Stimulated activated CD4-positive, alpha-beta T cell treated with anti-CD3 and anti-CD28 coated beads, Interleukin-2, amount 100 ng/mL, for 48 hours (primary cell): ENCODE results near the gene CASS4.
"Not testable (repeated sequence)": the region's sequence is repeated elsewhere in the genome, so short reads cannot be mapped to it uniquely, and the experiment has no call there.

Experiments used
- DNase-seq, 2 donors: peaks; one replicate each; pipeline ENCODE4 v3.0.0-alpha.2; 2020

CASS4 gene, protein sequence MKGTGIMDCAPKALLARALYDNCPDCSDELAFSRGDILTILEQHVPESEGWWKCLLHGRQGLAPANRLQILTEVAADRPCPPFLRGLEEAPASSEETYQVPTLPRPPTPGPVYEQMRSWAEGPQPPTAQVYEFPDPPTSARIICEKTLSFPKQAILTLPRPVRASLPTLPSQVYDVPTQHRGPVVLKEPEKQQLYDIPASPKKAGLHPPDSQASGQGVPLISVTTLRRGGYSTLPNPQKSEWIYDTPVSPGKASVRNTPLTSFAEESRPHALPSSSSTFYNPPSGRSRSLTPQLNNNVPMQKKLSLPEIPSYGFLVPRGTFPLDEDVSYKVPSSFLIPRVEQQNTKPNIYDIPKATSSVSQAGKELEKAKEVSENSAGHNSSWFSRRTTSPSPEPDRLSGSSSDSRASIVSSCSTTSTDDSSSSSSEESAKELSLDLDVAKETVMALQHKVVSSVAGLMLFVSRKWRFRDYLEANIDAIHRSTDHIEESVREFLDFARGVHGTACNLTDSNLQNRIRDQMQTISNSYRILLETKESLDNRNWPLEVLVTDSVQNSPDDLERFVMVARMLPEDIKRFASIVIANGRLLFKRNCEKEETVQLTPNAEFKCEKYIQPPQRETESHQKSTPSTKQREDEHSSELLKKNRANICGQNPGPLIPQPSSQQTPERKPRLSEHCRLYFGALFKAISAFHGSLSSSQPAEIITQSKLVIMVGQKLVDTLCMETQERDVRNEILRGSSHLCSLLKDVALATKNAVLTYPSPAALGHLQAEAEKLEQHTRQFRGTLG

DNA sequence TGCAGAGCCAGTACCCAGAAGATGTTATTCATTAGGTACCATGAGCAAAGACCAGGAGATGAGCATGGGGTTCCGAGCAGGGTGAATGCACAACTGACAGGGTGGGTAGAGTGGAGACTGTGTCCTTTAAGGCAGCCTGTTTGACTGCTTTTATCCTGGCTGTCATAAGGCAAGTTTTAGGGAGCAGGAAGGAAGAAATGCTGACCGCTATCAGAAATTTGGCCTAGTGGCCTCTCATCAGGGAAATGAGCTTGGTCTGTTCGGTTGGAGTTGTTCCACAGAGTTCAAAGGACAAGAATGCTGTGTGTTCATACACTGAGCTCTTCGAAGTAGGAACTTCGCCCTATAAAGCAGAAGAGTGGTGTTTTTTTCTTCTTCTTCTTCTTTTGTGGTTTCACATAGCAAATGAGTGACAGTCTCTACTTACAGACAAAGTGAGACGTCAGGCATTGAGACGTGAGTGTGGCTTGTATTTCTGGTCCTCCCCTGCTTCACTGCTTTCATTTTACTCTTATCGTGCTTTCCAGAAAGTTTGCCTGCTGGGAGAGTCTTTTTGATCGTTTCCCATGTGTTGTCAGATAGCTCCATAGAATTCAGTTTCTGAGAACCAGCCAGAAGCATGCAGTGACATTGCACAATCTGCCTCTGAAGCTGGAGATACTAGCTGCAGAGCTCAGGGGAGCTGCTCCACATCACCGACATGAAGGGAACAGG, at the start of gene CASS4:
TSS of gene CASS4 (plus strand) at position 502 of the 714 bp plus-strand sequence. CDS start at position 701, 199 bp downstream.
- DNase-seq, result no peak

DNA sequence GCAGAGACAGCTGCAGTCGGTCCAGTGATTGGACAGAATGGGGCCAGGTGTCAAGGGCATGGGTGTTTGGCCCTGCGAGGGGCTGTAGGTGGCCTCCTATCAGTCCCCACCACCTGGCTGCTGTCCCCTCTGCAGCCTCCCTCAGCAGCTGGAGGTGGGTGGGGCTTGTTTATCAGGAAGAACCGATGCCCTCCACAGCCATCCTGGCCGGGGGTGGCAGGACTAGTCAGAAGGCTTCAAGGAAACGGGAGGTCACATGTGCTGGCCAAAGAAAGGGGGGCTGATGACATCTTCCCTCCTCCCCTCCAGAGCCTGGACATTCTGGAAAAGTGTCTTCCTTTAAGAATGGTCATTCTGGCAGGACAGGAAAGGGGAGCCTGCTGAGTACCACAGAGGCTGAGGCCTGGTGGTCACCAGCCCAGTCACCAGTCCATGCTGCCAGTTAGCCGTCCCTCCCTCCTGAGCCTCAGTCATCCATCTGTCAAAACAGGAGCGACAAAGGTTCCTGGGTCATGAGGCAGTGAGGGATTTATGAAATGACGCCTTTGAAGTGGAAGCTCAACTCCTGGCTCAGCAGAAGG, 49.1 kb upstream of the CASS4 start:
- no peak for DNase-seq

DNA sequence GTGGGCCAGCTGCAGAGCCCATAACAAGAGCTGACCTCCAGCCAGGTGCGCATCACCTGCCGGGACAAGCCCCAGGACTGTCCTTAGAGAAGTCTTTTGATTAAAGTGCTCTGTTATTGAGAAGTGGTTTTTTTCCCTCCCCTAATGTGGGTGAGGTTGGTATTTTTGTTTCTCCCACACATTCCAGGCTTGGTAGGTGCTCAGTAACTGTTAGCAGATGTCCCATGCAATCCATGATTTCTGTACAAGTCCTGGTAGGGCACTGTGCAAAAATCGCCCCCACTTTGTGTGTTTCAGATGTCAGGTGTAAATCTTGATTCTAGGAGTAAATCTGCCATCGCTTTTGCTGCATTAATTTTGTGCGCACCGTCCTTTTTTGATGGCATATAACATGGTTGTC, 48.6 kb upstream of the CASS4 start:
- no peak for DNase-seq

DNA sequence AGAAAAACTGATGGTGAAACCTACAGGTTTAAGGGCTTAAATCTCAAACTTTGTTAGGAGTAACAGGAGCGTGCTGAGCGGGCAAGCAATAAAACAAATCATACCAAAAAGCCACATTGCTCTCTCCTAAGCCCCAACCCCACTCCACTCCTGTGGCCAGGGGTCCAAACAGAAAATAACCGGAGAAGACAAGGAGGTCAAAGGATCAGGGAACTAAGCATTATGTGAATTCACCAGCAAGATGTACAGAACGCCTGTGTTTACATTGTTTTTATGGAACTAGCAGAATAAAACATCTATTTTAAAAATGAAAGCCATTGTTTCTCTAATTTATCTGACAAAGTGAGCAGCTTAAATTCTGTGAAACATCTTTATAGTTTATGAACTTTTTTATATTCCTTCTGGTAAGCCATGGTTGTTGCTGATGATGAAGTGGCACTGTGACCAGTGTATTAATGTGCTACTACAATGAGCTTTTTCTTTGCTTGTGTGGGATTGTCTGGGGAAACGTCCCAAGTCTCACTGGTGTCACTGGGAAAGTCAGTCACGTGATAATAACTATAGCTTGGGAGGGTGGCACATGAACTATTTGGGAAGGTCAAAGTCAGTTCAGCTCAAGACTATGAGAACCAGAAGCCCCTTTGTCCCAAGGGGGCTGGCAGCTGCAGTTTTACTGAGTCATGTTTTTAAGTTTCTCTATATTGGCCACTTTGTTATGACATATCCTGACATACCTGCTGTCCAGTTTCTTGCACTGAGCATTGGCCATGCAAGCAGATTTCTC, 43.5 kb upstream of the CASS4 start:
- no peak for DNase-seq

DNA sequence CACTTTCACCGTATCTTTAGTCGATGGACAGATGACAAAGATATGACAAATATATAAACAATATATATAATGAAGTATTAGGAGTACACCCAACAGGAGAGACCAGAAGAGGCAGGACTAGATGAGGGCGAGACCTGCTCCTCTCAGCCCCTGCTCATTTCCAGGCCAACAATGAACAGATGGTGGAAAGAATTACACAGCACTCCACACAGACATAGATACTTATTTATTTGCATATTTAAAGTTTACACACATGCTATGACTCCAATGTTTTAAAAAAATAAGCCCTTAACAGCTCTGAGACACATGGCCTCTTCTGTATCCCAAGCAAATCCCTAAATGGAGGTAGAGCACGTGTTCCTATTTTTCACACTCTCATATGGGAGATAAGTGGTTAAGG, 42.9 kb upstream of the CASS4 start:
- no peak for DNase-seq

DNA sequence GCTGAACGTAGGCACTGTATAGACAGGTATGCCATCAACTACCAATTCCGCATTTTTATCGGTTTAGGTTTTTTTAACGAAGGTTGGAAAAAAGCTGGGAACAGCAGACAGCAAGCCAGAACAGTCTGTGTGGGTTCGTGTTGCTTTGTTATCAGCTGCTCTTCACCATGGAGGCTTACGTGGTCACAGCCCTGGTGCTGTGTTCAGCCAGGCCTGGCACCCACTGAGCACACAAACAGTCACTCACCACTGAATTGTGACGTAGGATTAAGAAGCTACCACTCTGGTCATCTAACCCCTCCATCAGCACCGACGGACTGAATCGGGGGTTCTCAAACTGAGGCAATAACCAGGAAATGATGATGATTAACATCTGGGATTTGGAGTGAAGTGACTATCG, 40.1 kb upstream of the CASS4 start:
- DNase-seq, result no peak

DNA sequence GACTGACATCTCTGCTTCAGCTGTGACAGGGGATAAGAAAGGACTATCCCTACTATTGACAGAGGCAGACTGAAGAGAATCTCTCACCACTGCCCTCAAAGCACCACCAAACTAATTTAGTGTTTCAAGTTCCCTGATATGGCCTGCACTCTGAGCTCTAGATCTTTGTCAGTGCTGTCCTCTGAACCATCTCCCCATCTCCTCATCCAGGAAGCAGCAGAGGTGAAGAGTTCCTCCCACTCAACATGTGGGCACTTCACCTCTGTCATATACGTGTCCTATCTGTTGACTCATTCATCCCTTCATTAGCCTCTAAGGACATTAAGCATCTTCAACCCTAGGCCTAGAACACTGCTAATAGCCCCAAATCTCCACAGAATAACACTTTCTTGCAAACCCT, 39.2 kb upstream of the CASS4 start:
- no peak for DNase-seq

DNA sequence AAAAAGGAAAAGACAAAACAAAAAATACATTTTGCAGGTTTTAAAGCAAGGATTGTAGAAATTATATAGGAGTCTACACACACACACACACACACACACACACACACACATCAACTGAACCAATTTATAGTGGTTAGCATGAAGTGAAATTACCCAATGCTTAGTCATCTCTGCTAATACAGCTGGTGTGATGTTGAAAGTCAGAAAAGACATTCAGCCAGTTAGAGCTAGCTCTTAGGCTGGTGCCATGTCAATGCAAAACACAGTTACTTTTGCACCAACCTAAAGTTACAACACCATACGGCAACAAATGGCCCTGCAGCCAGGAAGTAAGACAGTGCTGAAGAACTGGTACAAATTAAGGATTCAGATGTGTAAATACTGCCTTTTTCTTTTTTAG, 38.1 kb upstream of the CASS4 start:
- DNase-seq, result no peak

DNA sequence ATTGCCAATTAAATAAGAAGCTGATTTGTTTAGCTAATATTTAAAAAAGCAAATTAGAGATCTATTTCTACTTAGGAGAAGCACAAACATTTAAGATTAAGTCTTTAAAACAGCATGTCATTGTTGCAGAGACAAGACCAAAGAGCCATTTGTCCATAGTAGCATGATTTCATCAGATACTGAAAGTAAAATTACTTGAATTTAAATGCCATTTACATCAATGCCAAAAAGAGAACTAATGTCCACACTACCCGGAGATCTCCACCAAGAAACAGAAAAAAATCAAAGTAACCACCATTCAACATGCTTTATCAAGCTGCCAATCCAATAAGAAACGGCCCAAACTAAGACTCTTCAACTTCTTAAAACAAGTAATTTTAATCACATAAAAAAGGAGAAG, 35.7 kb upstream of the CASS4 start:
- DNase-seq, result no peak

DNA sequence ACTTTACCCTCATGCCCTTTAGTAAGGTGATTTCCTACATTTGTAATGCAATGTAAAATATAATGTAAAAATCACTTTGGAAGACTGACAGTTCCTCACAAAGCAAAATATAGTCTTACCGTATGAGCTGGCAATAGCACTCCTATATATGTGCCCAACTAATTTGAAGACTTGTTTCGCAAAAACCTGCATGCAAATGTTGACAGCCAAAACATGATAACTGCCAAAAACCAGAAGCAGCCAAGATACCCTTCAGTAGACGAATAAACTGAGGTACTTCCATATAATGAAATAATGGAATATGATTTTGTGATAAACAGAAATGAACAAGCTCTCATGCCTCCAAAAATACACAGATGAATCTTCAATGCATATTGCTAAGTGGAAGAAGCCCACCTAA, 33.7 kb upstream of the CASS4 start:
- no peak for DNase-seq

DNA sequence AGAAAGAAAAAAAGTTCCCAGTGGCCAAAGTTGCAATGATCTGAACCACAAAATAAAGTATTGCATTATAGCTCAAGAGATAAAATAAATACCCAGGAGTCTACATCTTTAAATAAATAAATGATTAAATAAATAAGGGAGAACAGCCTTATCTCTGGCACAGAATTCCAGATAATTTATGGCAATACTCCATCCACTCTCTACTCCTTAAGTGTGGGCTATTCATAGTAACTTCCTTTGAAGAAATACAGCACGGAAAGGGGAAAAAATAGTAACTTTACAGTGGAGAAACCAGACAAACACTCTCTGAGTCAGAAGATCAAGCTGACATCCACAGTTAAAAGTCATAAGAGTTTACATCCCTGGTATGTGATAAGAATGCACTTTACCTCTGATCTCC, 31.7 kb upstream of the CASS4 start:
- no peak for DNase-seq

DNA sequence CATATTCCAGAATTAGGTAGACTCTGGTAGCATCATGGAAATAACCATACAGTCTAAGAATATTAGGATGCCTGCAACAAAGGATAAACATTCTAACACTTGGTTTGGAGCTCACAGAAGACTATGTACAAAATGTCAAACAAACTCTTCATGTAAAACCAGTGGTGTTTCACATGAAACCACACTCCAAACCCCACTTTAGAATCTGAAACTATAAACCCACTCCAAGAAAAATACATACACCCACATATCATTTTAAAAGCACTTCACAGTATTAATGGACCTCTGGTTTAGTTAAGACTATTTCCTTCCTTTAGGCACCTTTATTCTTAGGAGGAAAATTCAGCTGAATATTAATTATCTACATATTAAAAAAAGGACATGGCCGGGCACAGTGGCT, 30.6 kb upstream of the CASS4 start:
- DNase-seq, result no peak

DNA sequence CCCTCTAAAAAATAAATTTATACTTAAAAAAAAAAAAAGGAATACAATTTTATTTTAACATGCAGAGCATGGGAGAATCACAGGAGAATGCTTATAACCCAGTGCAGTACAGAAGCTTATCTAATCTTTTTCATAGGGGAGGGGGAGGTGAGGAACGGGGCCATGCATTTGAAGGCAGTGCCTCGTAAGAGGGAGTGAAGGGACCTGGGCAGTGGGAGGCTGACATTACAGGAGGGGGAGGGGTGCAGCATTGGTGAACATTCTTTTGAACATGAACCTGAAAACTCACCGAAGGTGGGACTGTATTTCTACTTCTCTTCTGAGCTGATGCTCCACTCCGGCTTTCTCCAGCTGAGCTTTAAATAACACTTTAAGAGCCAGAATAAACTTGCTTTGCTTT, 29.4 kb upstream of the CASS4 start:
- DNase-seq, result no peak

DNA sequence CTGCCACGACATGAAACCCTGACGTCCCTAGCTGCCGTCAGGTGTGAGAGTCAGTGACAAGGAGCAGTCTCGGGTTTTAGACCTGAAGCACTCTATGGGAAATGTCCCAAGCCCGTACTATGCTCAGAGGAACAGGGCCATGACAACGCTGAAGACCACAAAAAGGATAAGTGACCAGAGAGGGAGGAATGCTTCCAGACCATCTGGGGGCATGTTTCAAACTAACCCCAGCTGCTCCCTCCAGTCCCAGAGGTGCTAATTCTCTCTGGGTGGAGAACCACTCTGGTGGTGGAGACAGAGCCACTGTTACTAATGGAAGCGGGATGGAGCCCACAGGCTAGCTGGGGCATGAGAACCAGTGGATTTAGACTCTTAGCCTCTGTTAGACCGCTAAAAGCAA, 28.7 kb upstream of the CASS4 start:
- DNase-seq, result no peak

DNA sequence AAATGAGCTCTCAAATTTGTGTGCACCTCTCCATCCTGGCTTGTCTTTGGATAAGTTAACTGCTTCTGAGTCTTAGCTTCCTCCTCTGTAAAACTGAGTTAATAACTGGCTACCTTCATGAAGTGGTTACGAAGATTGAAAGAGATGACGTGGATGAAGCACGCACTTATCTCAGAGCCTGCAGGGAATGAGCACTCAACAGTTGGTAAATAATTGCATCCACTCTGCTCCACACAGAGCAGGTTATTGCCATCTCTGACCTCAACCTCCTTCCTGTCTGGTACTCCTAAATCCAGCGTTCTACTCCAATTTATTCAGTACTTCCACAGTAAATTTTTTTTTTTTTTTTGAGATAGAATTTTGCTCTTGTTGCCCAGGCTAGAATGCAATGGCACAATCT, 26.9 kb upstream of the CASS4 start:
- DNase-seq, result no peak

DNA sequence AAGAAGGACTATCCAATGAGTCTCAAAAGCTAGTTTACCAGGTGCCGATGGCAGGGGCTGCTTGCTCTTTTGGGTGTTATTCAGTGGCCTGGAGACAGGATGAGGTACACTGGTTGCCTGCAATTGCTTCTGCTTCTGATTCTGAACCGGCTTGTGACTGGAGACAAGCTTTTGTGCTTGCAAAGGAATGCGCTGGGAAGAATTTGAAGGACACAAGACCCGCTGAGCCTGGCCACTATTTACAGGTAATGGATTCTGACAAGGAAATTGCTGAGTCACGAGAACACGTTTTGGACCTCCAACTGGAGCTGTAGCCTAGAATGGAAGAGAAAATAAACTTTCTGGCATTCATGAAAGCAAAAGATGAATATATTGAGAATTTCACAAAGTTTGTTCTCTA, 25.8 kb upstream of the CASS4 start:
- no peak for DNase-seq

DNA sequence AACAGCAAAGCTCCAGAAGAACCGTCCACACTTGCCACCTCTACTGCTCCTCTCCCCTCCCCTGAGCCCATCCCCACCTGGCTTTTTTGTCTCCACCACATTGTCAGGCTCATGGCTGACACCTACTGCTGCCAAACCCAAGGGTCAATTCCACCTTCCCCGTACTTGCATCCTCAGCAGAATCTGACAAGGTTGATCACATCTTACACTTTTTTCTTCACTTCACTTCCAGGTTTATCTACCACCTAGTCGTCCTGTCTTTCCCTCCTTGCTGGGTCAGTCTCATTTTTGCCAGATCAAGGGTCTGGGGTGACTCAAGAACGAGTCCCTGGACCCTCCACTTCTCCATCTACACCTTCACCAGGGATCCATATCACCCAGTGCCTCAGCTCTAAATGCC, 23.2 kb upstream of the CASS4 start:
- no peak for DNase-seq

DNA sequence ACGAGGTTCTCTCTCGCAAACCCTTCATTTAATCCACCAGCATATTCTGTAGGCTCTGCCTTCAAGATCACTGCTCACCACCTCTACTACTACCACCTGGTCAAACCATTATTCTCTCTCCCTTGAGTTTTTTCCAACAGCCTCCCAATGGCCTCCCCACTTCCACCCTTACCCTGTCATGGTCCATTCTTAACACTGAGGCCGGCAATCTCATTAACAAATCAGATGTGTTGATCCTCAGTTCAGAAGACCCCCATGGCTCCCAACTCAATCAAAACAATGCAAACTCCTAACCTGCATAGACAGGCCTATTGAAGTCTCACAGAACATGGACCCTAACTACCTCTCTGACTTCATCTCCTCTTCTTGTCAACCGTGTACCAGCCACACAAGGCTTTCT, 22.3 kb upstream of the CASS4 start:
- no peak for DNase-seq

DNA sequence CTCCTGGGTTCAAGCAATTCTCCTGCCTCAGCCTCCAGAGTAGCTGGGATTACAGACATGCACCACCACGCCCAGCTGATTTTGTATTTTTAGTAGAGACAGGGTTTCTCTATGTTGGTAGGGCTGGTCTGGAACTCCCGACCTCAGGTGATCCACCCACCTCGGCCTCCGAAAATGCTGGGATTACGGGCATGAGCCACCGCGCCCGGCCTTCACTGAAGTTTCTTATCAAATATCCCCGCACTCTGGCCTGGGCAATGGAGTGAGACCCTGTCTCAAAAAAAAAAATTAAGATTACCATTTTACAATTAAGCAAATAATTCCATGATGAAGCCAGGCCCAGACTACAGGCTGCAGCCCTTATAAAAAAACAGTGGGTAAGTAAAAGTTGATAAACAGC, 21.7 kb upstream of the CASS4 start:
- DNase-seq, result not testable (repeated sequence)

DNA sequence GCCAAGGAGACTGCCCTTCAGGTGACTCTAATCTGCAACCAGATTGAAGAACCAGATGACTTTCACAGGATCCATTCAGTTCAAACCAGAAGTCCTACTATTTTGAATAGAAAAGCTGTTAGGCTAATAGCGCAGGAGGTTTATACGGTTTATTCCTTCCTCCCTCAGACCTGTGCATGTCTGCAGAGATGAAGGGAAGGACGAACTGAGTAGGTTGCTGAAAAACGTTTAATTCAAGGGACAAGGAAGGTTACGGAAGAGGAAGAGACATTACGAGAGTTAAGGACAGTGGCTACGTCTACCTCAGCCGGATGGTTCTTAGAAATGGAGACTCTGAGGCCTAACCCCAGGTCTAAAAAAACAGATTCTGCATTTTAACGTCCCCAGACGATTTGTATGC, 21.0 kb upstream of the CASS4 start:
- no peak for DNase-seq

DNA sequence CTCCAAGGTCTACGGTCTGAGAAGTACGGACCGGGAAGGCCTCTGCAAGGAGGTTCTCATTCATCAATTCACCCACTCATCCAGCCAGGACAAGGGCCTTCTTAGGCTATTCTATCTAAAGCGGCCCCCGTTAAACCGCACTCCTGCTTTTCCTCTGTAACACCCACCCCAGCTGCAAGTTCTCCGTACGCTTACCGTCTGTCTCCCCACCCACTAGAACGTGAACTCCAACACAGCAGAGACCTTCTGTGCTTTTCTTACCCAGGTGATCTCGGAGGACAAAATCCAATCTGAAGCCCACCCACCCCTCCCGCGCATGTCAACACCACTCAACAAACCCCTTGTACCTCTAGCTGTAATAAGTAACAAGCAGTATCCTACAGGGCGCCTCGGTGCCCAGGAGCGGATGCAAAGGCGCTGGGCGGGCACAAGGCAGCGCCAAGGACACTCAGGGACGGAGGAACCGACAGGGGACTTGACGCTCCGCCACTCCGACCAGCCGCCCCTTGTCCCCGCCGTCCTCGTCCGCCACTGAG, 20.4 kb upstream of the CASS4 start:
- no peak for DNase-seq

DNA sequence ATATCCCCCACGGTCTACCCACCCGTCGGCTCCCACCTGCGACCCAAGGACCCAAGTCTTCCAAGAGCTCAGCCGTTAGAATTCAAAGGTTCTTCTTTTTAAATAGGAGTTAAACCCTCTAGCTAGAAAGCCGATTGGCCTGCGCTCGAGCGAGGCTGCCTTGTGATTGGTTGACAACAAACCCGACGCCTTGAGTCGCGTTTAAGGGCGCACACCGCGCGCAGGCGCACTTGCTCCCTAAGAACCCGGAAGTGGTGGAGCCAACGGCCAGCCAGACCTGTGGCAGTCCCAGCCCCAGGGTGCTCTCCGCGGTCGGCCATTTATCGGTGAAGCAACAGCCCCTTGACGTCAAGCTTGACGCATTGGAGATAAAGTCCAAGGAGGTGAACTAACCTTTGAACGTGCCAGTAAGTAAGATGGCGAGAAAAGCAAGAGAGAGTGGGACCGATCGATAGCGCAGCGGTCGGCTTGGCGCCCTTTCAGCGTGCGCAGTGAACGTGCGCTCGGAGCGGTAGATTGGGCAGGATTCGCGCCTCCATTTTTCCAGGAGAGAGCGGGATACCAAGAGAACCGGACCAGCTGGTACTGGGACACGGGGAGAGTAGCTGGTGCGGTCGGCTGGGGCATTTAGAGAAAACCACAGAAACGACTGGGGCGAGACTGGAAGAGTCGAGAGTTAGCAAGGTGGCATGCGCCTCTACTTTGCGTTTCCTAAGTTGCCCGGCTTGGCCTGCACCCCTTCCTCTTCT, 19.8 kb upstream of the CASS4 start, which contains the start of the genes AURKA and CSTF1:
TSS of gene AURKA (minus strand) at position 84 of the 749 bp plus-strand sequence. CDS start 4,018 bp downstream, outside the sequence.
TSS of gene CSTF1 (plus strand) at position 514 of the 749 bp plus-strand sequence. CDS start 2,908 bp downstream, outside the sequence.
- DNase-seq, result peak; percentile 98 to 99
